SU-DHL-6 (cell line): Measurements from ENCODE around the gene MFSD1.

Source experiments
- EZH2phosphoT487 ChIP-seq: fragments of 200-600 bp; sonication (generic), shearing (Covaris generic); conservative IDR thresholded peaks from 2 replicates; pipeline ENCODE4 v1.6.1; 2018; ENCODE audit warnings: mild to moderate bottlenecking, antibody characterized with exemption, low read length, moderate library complexity, mixed read lengths
- TF ChIP-seq, protein P1 (sequence below): fragments of 200-600 bp; sonication (generic); IDR thresholded peaks from one replicate; pipeline ENCODE4 v1.5.1; 2017; ENCODE audit warnings: antibody characterized with exemption, mild to moderate bottlenecking, low read length, moderate library complexity; ENCODE audit not compliant: insufficient read depth, poor library complexity, severe bottlenecking

DNA sequence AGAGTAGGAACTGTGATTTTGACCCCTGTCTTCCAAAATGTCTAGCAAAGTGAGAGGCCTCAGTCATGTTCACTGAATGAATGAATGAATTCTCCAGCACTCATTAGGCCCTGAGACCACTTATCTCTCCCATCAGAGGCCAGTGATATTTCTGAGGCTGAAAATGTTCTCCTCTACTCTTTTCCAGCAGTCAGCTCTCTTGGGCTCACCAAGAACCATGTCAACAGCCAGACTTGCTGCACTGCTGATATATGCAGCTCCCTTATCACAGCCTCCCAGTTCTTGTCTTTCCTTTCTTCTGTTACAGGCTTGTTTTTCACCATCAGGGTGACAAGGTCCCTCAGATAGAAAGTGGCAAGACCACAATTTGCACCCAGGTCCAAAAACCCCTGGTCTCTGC lies 28.7 kb upstream of the MFSD1 start:
- TF ChIP-seq, protein P1, sequence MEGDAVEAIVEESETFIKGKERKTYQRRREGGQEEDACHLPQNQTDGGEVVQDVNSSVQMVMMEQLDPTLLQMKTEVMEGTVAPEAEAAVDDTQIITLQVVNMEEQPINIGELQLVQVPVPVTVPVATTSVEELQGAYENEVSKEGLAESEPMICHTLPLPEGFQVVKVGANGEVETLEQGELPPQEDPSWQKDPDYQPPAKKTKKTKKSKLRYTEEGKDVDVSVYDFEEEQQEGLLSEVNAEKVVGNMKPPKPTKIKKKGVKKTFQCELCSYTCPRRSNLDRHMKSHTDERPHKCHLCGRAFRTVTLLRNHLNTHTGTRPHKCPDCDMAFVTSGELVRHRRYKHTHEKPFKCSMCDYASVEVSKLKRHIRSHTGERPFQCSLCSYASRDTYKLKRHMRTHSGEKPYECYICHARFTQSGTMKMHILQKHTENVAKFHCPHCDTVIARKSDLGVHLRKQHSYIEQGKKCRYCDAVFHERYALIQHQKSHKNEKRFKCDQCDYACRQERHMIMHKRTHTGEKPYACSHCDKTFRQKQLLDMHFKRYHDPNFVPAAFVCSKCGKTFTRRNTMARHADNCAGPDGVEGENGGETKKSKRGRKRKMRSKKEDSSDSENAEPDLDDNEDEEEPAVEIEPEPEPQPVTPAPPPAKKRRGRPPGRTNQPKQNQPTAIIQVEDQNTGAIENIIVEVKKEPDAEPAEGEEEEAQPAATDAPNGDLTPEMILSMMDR = no peak
- TF ChIP-seq EZH2phosphoT487 = no peak
